Mucosa of rectum (tissue), 2 donors: Measurements from ENCODE around the gene TOR4A.

ENCODE experiments used
- H3K27ac ChIP-seq, 2 donors: one replicate each; pipeline ENCODE4 v1.7.0; 2013; ENCODE audit warnings: inconsistent platforms in 2 of 2, low read depth in 2 of 2, low read length in 2 of 2
- H3K27me3 ChIP-seq, 2 donors: one replicate each; pipeline ENCODE4 v1.7.0; 2013; ENCODE audit warnings: low read length in 2 of 2; ENCODE audit not compliant: control insufficient read depth in 2 of 2, insufficient read depth in 2 of 2
- H3K36me3 ChIP-seq, 2 donors: one replicate each; pipeline ENCODE4 v1.7.0; 2013; ENCODE audit warnings: low read length in 2 of 2; ENCODE audit not compliant: control insufficient read depth in 2 of 2, insufficient read depth in 2 of 2
- H3K4me1 ChIP-seq, 2 donors: one replicate each; pipeline ENCODE4 v1.7.0; 2013; ENCODE audit warnings: low read length in 2 of 2, mild to moderate bottlenecking in 1 of 2; ENCODE audit not compliant: control insufficient read depth in 2 of 2, insufficient read depth in 2 of 2
- H3K4me3 ChIP-seq, 2 donors: one replicate each; pipeline ENCODE4 v1.7.0; 2013; ENCODE audit warnings: low read length in 2 of 2
- H3K9ac ChIP-seq, 2 donors: one replicate each; pipeline ENCODE4 v1.7.0; 2013; ENCODE audit warnings: low read length in 2 of 2, low read depth in 1 of 2, mild to moderate bottlenecking in 1 of 2
- H3K9me3 ChIP-seq, 2 donors: one replicate each; pipeline ENCODE4 v1.7.0; 2013; ENCODE audit warnings: low read length in 2 of 2; ENCODE audit not compliant: control insufficient read depth in 2 of 2
- donor health status: healthy.
- donor health status: Normal muscosa, but diverticular disease.

TOR4A gene

DNA sequence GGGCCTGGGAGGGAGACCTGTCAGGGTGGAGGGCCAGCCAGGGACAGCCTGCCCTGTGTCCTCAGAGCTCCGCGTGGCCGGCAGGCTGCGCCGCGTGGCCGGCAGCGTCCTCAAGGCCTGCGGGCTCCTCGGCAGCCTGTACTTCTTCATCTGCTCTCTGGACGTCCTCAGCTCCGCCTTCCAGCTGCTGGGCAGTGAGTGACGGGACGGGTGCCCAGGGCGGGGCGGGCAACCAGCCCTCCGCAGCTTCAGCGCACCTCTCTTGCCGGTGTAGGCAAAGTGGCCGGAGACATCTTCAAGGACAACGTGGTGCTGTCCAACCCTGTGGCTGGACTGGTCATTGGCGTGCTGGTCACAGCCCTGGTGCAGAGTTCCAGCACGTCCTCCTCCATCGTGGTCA is 45.0 kb upstream of the TOR4A start:
- Histone ChIP-seq H3K27me3 (peaks cover 17 to 46% of the 10 kb centered on the region in 2 donors), H3K36me3 (no peaks in the 10 kb centered on the region), H3K27ac (no peak overlapping the region), H3K4me1 (peaks cover 25 to 36% of the 10 kb centered on the region in 2 donors), H3K9me3 (no peaks in the 10 kb centered on the region), H3K9ac (peak overlapping the region in 1 of 2 donors; percentile 47), H3K4me3 (no peak overlapping the region)

DNA sequence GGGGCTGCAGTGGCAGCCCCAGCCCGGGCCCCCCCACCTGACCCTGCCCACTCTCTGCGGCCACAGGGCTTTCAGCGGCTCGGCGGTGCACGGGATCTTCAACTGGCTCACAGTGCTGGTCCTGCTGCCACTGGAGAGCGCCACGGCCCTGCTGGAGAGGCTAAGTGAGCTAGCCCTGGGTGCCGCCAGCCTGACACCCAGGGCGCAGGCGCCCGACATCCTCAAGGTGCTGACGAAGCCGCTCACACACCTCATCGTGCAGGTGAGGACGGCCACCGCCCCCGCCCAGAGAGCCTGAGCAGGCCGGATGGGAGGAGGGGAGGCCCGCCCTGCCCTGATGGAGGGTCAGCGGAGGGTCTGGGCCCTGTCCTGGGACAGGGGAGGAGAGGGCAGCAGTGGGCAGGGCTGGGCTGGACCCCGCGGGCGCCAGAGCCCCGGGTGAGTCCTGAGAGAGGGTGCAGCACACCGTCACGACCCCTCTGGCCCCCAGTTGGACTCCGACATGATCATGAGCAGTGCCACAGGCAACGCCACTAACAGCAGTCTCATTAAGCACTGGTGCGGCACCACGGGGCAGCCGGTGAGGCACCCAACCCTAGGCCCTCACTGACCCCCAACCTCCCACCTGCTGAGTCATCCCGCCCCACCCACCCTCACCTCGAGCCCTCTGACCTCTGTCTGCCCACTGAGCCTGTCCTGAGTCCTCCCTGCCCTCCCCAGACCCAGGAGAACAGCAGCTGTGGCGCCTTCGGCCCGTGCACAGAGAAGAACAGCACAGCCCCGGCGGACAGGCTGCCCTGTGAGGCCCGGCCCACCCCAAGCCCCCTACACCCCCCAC is 44.2 kb upstream of the TOR4A start:
- H3K4me3 ChIP-seq = no peak overlapping the region
- no peaks in the 10 kb centered on the region for H3K36me3 ChIP-seq
- peaks cover 34 to 43% of the 10 kb centered on the region in 2 donors for H3K4me1 ChIP-seq
- H3K9me3 ChIP-seq = no peaks in the 10 kb centered on the region
- peaks cover 17 to 44% of the 10 kb centered on the region in 2 donors for H3K27me3 ChIP-seq
- no peak overlapping the region for H3K27ac ChIP-seq
- no peak overlapping the region for H3K9ac ChIP-seq

DNA sequence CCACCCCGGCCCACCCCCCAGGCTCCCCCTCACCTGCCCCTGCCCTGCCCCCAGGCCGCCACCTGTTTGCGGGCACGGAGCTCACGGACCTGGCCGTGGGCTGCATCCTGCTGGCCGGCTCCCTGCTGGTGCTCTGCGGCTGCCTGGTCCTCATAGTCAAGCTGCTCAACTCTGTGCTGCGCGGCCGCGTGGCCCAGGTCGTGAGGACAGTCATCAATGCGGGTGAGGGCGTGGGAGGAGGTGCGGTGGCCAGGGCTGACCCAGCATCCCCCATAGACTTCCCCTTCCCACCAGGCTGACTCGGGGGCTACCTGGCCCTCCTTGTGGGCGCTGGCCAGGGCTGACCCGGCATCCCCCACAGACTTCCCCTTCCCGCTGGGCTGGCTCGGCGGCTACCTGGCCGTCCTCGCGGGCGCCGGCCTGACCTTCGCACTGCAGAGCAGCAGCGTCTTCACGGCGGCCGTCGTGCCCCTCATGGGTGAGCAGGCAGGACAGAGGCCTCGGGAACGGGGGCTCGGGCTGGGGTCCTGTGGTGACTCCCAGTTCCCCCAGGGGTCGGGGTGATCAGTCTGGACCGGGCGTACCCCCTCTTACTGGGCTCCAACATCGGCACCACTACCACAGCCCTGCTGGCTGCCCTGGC is 43.4 kb upstream of the TOR4A start:
- peaks cover 14 to 36% of the 10 kb centered on the region in 2 donors for H3K27me3 ChIP-seq

DNA sequence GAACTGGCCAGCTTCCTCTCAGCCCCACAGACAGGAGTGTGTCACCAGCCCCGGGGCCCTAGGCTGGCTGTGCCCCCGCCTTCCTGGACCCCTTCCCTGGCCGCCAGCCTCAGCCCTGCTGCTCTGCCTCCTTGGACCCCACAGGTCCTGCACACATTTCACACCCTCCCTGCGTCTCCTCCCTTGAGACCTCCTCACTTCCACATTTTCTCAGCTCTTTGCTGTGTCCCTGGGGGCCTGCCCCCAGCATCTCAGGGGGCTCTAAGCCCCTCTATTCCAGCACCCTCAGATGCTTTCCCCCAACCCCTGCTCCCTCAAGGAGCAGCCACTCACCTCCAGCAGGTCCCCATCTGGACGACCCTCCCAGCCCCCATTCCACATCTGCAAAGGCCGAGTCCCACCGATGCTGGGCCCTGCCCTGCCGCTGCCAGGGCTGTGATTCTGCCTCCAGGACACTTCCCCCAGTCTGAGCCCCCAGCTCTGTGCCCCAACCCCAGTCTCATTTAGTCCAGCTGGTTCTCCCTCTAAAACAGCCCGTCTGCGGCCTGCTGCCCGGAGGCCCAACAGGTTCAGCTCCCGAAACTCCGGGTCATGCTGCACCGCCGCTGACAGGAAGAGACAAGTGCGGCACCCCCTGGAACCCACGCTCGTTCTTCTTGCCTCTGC is 42.6 kb upstream of the TOR4A start:
- H3K9ac ChIP-seq = no peak overlapping the region
- no peak overlapping the region for H3K4me3 ChIP-seq
- H3K27me3 ChIP-seq = peaks cover 13 to 31% of the 10 kb centered on the region in 2 donors
- H3K9me3 ChIP-seq = no peaks in the 10 kb centered on the region
- no peaks in the 10 kb centered on the region for H3K36me3 ChIP-seq
- no peak overlapping the region for H3K27ac ChIP-seq
- H3K4me1 ChIP-seq = peaks cover 38 to 42% of the 10 kb centered on the region in 2 donors

More for the DNA sequence above, 43.4 kb upstream of the TOR4A start:
- peaks cover 42 to 47% of the 10 kb centered on the region in 2 donors for H3K4me1 ChIP-seq
- H3K4me3 ChIP-seq = no peak overlapping the region
- H3K36me3 ChIP-seq = no peaks in the 10 kb centered on the region
- no peaks in the 10 kb centered on the region for H3K9me3 ChIP-seq
- no peak overlapping the region for H3K9ac ChIP-seq
- H3K27ac ChIP-seq = no peak overlapping the region

DNA sequence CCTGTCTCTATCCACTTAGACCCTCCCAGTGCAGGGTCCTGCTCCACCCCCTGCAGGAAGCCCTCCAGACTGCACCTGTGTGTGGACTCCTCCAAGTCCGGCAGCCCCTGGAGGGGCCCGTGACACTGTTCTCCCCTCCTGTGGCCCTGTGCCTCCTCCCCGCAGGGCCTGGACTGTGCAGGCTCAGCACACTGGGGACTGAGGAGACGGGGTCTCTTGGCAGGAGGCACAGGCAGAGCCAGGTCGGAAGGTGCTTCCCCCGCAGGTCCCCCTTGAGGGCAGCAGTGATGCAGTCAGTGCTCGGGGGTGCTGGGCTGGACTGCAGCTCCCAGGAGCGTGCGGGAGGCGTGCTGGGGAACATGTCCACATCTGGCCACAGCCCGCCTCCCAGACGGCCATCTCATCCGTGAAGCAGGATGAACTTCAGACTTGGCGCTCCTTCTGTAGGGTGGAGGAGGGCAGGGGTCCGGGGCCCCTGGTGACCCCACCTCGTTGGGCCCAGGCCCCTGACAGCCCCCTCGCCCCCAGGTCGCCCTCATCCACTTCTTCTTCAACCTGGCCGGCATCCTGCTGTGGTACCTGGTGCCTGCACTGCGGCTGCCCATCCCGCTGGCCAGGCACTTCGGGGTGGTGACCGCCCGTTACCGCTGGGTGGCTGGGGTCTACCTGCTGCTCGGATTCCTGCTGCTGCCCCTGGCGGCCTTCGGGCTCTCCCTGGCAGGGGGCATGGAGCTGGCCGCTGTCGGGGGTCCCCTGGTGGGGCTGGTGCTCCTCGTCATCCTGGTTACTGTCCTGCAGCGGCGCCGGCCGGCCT is 41.9 kb upstream of the TOR4A start:
- H3K27ac ChIP-seq = no peak overlapping the region
- H3K9me3 ChIP-seq = no peaks in the 10 kb centered on the region
- H3K27me3 ChIP-seq = peaks cover 13 to 29% of the 10 kb centered on the region in 2 donors
- no peaks in the 10 kb centered on the region for H3K36me3 ChIP-seq
- H3K4me3 ChIP-seq = no peak overlapping the region
- peak overlapping the region in 1 of 2 donors; percentile 65 for H3K9ac ChIP-seq
- H3K4me1 ChIP-seq = peaks cover 36 to 43% of the 10 kb centered on the region in 2 donors

DNA sequence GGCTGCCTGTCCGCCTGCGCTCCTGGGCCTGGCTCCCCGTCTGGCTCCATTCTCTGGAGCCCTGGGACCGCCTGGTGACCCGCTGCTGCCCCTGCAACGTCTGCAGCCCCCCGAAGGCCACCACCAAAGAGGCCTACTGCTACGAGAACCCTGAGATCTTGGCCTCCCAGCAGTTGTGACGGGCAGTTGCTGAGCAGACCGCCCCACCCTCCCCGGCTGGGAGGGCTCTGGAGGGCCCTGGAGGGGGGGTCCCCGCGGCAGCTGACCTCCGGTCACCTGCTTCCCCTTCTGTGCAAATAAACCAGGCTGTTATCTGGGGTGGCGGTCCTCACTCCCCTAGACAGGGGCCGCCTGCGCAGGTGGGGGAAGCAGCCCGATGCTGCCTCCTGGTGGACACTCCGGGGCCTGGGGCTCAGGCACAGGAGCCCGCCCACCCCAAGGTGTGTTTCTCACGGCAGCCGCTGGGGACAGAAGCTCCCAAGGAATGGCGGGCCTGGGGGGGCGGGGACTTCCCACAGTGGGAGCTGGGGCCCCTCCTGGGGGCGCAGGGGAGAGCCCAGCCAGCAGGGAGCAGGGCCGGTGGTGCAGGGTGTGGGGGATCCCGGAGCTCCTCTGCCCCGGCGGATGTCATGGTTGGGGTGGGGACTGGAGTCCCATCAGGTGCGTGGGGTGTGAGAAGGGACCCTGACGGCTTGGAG is 41.1 kb upstream of the TOR4A start:
- Histone ChIP-seq H3K4me3 (peak overlapping the region; percentile 13 to 50), H3K9me3 (no peaks in the 10 kb centered on the region), H3K36me3 (no peaks in the 10 kb centered on the region), H3K27me3 (peaks cover 11 to 28% of the 10 kb centered on the region in 2 donors), H3K4me1 (peaks cover 36 to 43% of the 10 kb centered on the region in 2 donors), H3K9ac (peak overlapping the region; percentile 63 to 65), H3K27ac (peak overlapping the region in 1 of 2 donors; percentile 23)

DNA sequence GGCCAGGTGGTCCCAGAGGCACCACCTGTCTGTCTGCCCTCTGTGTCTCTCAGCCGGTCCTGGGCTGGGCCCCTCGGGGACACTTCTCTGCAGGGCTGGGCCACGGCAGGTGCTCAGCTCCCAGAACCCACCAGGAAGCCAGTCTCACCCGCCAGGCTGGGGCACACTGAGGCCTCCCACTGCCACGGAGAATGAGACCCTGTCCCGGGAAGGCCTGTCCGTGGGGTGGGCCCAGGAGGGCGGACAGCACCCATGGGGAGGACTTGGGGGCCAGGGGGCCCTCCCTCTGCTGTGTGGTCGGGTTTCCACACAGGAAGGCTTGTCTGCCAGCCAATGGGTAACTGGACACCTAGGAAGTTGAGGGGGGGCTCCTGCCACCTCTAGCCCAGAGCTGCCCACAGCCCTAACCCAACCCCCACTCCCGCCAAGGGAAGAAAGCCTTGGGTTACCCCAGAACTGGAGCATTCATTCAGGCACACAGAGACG is 40.5 kb upstream of the TOR4A start:
- Histone ChIP-seq H3K9me3 (no peaks in the 10 kb centered on the region), H3K27ac (peak overlapping the region; percentile 75 to 80), H3K4me1 (peaks cover 36 to 43% of the 10 kb centered on the region in 2 donors), H3K4me3 (peak overlapping the region; percentile 13 to 50), H3K27me3 (peaks cover 11 to 22% of the 10 kb centered on the region in 2 donors), H3K36me3 (peaks cover 0 to under 1% of the 10 kb centered on the region in 2 donors), H3K9ac (peak overlapping the region; percentile 63 to 65)

DNA sequence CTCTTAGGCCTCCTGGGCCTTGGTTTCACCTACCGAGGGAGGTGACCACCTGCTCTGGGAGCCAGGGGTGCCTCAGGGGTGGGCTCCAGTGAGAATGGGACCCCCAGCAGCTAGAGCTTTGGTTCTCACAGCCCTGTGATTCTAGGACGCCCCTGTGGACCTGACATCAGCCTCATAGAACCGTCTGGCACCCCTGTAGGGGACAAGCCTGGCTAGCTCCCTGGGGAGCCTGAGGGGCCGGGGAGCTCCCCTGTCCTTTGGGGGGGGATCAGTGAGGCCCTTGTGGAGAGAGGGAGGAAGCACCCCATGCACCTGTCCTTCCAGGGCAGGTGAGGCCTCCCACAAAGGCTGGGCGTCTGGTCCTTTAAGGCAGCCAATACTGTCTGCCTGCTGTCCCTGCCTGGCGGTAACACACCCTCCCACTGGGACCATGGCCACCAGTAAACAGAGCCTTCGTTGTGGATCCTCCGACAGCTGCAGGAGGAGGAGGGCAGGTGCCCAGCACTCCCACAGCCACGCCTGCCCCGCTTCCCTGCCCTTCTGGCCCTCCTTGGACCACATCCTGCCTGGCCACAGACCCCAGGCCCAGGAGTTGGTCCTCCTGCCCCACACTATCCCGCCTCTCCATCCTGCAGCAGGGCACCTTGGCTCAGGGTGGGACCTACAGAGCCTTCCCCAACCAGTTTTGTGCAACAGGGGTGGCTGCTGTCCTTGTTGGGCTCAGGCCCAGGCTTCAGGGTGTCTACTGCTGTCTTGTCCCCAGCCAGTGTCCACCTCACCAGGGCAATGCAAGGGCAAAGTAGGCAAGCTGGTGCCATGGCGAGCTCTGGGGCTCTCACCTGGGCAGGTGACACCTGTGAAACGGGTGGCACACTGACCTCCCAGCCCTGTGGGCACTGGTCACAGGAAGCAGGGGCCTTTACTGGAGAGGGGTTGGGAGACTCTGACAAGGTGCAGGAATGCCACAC is 39.5 kb upstream of the TOR4A start:
- peak overlapping the region; percentile 75 to 80 for H3K27ac ChIP-seq
- peaks cover 43 to 47% of the 10 kb centered on the region in 2 donors for H3K4me1 ChIP-seq
- peak overlapping the region in 1 of 2 donors; percentile 22 for H3K4me3 ChIP-seq
- peaks cover 6 to 11% of the 10 kb centered on the region in 2 donors for H3K36me3 ChIP-seq
- H3K27me3 ChIP-seq = peaks cover 11 to 14% of the 10 kb centered on the region in 2 donors
- H3K9me3 ChIP-seq = no peaks in the 10 kb centered on the region
- H3K9ac ChIP-seq = peak overlapping the region in 1 of 2 donors; percentile 65
